Pancreas (tissue), 10 donors: Measurements from ENCODE around the gene CD63. TPM values are rescaled to one million over a fixed set of nuclear protein-coding genes. Genes with fewer than 3 reads are reported as not detected.

Experiments
- ATAC-seq, 4 donors: fragments of 200-7000 bp; cut with Tn5 transposase; one replicate each; pipeline versions ENCODE4 v1.8.0 to v1.9.1; 2020; ENCODE audit warnings: mild to moderate bottlenecking in 4 of 4, moderate library complexity in 4 of 4
- DNase-seq, 6 donors: peaks; one replicate each; pipeline ENCODE4 v3.0.0-alpha.2; 2020
- FAIRE-seq: peaks from 2 replicates; lab custom pipeline; 2012; peaks lifted over from hg19 to GRCh38; lab: Jason Lieb, UNC
- H3K27ac ChIP-seq, 4 donors: fragments of 200-600 bp; sonication (generic); 1 replicate in 3 of 4; 2 replicates in 1 of 4; pipeline versions ENCODE4 v1.5.0 to v1.8.0; 2020
- H3K27me3 ChIP-seq, 4 donors: fragments of 200-600 bp; one replicate each; pipeline ENCODE4 v1.8.0; 2021
- H3K36me3 ChIP-seq, 3 donors: fragments of 200-600 bp; sonication (generic) in 1 of 3; one replicate each; pipeline versions ENCODE4 v1.5.0 to v1.8.0; 2020 to 2021
- H3K4me1 ChIP-seq, 3 donors: fragments of 200-600 bp; one replicate each; pipeline ENCODE4 v1.8.0; 2021
- H3K4me3 ChIP-seq, 4 donors: fragments of 200-600 bp; sonication (generic) in 2 of 4; one replicate each; pipeline versions ENCODE4 v1.5.0 to v1.8.0; 2020 to 2021
- H3K9me3 ChIP-seq, 4 donors: fragments of 200-600 bp; one replicate each; pipeline ENCODE4 v1.8.0; 2021
- CTCF ChIP-seq, 4 donors: fragments of 200-600 bp; sonication (generic) in 3 of 4; IDR thresholded peaks; one replicate each; pipeline versions ENCODE4 v1.5.0 to v1.8.0; 2021; ENCODE audit warnings: antibody characterized with exemption in 4 of 4
- WGBS, 2 donors: extraction: QIAGEN DNeasy Blood & Tissue Kit; methylation state at CpG; one replicate each; pipeline ENCODE4 v1.1.7; 2013; 5-methylcytosine and 5-hydroxymethylcytosine counted together
- intact Hi-C, 3 donors: fragments of 100-400 bp; cut with DNase I; formaldehyde crosslinking; loops; one replicate each; pipeline versions ENCODE4 v1.11.1 to v1.14.2; 2022
- polyA plus RNA-seq, 2 donors: library from polyadenylated mRNA; stranded (reverse); fragments of 200-250 nt; gene quantifications; one replicate each; pipeline ENCODE4 v1.2.3, GENCODE V29; 2013
- total RNA-seq, 6 donors: library from RNA; stranded (reverse); fragmentation: NEBNext Ultra II Directional in 4 of 6; extraction: Animal tissue kit (Norgen Biotek cat#: 25700) in 4 of 6; gene quantifications; one replicate each; pipeline versions ENCODE4 v1.2.1 to v1.2.4, GENCODE V29; 2021 to 2023
- donor health status: healthy with polysubstance abuse.
- donor health status: DM: no; HTN: no; CAD: no; lungs with moderate emphysema.
- donor health status: DM: no; HTN: no; CAD: no.
- donor health status: control.
- donor health status: control.
- donor health status: Bipolar disorder and iron deficiency.
- donor health status: DM: yes; HTN: yes; CAD: no.
- donor health status: DM: no; HTN: no; CAD: no.
- donor health status: DM: no; HTN: no; CAD: no.
- donor health status: DM: yes; HTN: yes; CAD: no.

The CD63 gene
- total and polyA plus RNA-seq, 8 donors: 433 to 717 (median 578) TPM

GRCh38 chr12:55698241-55698955, 30.4 kb downstream of the CD63 start:
- Histone ChIP-seq H3K4me3 (no peak overlapping the region), H3K27me3 (no peaks in the 10 kb centered on the region), H3K4me1 (no peaks in the 10 kb centered on the region), H3K36me3 (no peaks in the 10 kb centered on the region), H3K9me3 (no peaks in the 10 kb centered on the region), H3K27ac (no peak overlapping the region)
- TF ChIP-seq CTCF (IDR thresholded peaks at IDR 0.05): no peak
- no peak for ATAC-seq
- no peak for FAIRE-seq
- WGBS, 2 donors: 82 to 85% methylated on average over 16 of the region's 16 CpGs
- intact Hi-C loops: no loop called here
- DNase-seq: peak in 1 of 6 donors; percentile 35

GRCh38 chr12:55697686-55698085, 31.1 kb downstream of the CD63 start:
- Histone ChIP-seq H3K27ac (no peak overlapping the region), H3K4me1 (no peaks in the 10 kb centered on the region), H3K9me3 (no peaks in the 10 kb centered on the region), H3K36me3 (no peaks in the 10 kb centered on the region), H3K4me3 (no peak overlapping the region), H3K27me3 (no peaks in the 10 kb centered on the region)
- DNase-seq: peak in 1 of 6 donors; percentile 24
- WGBS, 2 donors: 73 to 81% methylated on average over 6 to 7 of the region's 7 CpGs
- no peak for FAIRE-seq
- intact Hi-C loops: no loop called here
- ATAC-seq: no peak
- no peak for TF ChIP-seq CTCF (IDR thresholded peaks at IDR 0.05)

- no peak overlapping the region for H3K27ac ChIP-seq
- H3K27me3 ChIP-seq: no peaks in the 10 kb centered on the region
- H3K4me1 ChIP-seq: no peaks in the 10 kb centered on the region
- intact Hi-C loops: no loop called here
- peak in 1 of 6 donors; percentile 41 for DNase-seq
- TF ChIP-seq CTCF (IDR thresholded peaks at IDR 0.05): no peak
- no peak for FAIRE-seq
- ATAC-seq: no peak
- no peak overlapping the region for H3K4me3 ChIP-seq
- no peaks in the 10 kb centered on the region for H3K9me3 ChIP-seq
- whole genome bisulfite sequencing, 2 donors: 72 to 79% methylated on average over 19 of the region's 19 CpGs
- no peaks in the 10 kb centered on the region for H3K36me3 ChIP-seq
Observed at GRCh38 chr12:55696796-55697462, 31.9 kb downstream of the CD63 start.

- H3K36me3 ChIP-seq: no peaks in the 10 kb centered on the region
- DNase-seq (peak in 1 of 6 donors; percentile 45), ATAC-seq (no peak)
Observed at GRCh38 chr12:55696141-55696540, 32.7 kb downstream of the CD63 start.

More at GRCh38 chr12:55696141-55696540, 32.7 kb downstream of the CD63 start:
- Histone ChIP-seq H3K27ac (no peak overlapping the region), H3K9me3 (no peaks in the 10 kb centered on the region), H3K4me3 (no peak overlapping the region), H3K4me1 (no peaks in the 10 kb centered on the region), H3K27me3 (no peaks in the 10 kb centered on the region)
- intact Hi-C loops: no loop called here
- no peak for TF ChIP-seq CTCF (IDR thresholded peaks at IDR 0.05)
- 77 to 84% methylated on average over 6 of the region's 6 CpGs for WGBS, 2 donors
- FAIRE-seq: no peak
